ENCODE measurements around the gene C1orf87. TPM values are rescaled to one million over a fixed set of nuclear protein-coding genes. Genes with fewer than 3 reads are reported as not detected.
A peak's percentile ranks its signal among the peaks of the same experiment; 100 is the strongest.

C1orf87 gene
- total RNA-seq, result under 1 TPM in 1 of 3 donors, not detected in 2; 0.14 TPM
- long read RNA-seq, donor 1, result 0 reads
- long read RNA-seq, donor 2, result 0 reads

- Histone ChIP-seq H3K4me3 (no peak within 1 kb of the TSS), H3K36me3 (ENCODE audit: low read depth) (no peaks in the 10 kb centered on the region), H3K9me3 (no peaks in the 10 kb centered on the region), H3K4me1 (ENCODE audit: low read depth) (peaks cover 2% of the 10 kb centered on the region)
- DNase-seq, result peak; percentile 62 to 82 (median 76)
- no peak for TF ChIP-seq CTCF (IDR thresholded peaks at IDR 0.05)
- intact Hi-C loops (cut with DNase I, micrococcal nuclease), result no loop called here
- peak; percentile 97 for ATAC-seq
Measured at GRCh38 chr1:60073605-60074278, at the start of gene C1orf87. C1orf87 (minus strand) TSS chr1:60073770; CDS start chr1:60072643, 1,127 bp downstream.

- intact Hi-C loops (cut with DNase I, micrococcal nuclease), result no loop called here
- TF ChIP-seq CTCF (IDR thresholded peaks at IDR 0.05), result no peak
- Histone ChIP-seq H3K36me3 (ENCODE audit: low read depth) (no peaks in the 10 kb centered on the region), H3K4me3 (no peak overlapping the region), H3K4me1 (ENCODE audit: low read depth) (no peaks in the 10 kb centered on the region), H3K9me3 (no peaks in the 10 kb centered on the region)
- DNase-seq (peak in 1 of 3 donors; percentile 34), ATAC-seq (no peak)
Measured at GRCh38 chr1:60118085-60118484, 44.5 kb upstream of the C1orf87 start.

- no peaks in the 10 kb centered on the region for H3K36me3 ChIP-seq (ENCODE audit: low read depth)
- H3K9me3 ChIP-seq, result no peaks in the 10 kb centered on the region
- no peak for TF ChIP-seq CTCF (IDR thresholded peaks at IDR 0.05)
- no peak for ATAC-seq
- H3K4me3 ChIP-seq, result no peak overlapping the region
- no peak for DNase-seq
- intact Hi-C loops (cut with DNase I, micrococcal nuclease), result no loop called here
- H3K4me1 ChIP-seq (ENCODE audit: low read depth), result no peaks in the 10 kb centered on the region
Measured at GRCh38 chr1:60114745-60115318, 41.3 kb upstream of the C1orf87 start.

GRCh38 chr1:60113596-60113995 is 40.0 kb upstream of the C1orf87 start:
- no peak for TF ChIP-seq CTCF (IDR thresholded peaks at IDR 0.05)
- no peak for ATAC-seq
- intact Hi-C loops (cut with DNase I, micrococcal nuclease), result no loop called here
- Histone ChIP-seq H3K4me1 (ENCODE audit: low read depth) (no peaks in the 10 kb centered on the region), H3K36me3 (ENCODE audit: low read depth) (no peaks in the 10 kb centered on the region), H3K9me3 (no peaks in the 10 kb centered on the region), H3K4me3 (no peak overlapping the region)
- no peak for DNase-seq

- TF ChIP-seq CTCF (IDR thresholded peaks at IDR 0.05), result no peak
- intact Hi-C loops (cut with DNase I, micrococcal nuclease), result no loop called here
Measured at GRCh38 chr1:60113028-60113427, 39.5 kb upstream of the C1orf87 start.

More at GRCh38 chr1:60113028-60113427, 39.5 kb upstream of the C1orf87 start:
- ATAC-seq, result no peak
- no peaks in the 10 kb centered on the region for H3K9me3 ChIP-seq
- H3K36me3 ChIP-seq (ENCODE audit: low read depth), result no peaks in the 10 kb centered on the region
- DNase-seq, result no peak
- no peak overlapping the region for H3K4me3 ChIP-seq
- H3K4me1 ChIP-seq (ENCODE audit: low read depth), result no peaks in the 10 kb centered on the region

Measured in mucosa of descending colon (tissue), 3 donors.